NK-92 (cell line): ENCODE measurements around the gene STARD13.

Experiments used
- DNase-seq: peaks from one replicate; lab custom pipeline; 2025; ENCODE audit not compliant: unreplicated experiment; lab: John Stamatoyannopoulos, UW

The STARD13 gene

DNA sequence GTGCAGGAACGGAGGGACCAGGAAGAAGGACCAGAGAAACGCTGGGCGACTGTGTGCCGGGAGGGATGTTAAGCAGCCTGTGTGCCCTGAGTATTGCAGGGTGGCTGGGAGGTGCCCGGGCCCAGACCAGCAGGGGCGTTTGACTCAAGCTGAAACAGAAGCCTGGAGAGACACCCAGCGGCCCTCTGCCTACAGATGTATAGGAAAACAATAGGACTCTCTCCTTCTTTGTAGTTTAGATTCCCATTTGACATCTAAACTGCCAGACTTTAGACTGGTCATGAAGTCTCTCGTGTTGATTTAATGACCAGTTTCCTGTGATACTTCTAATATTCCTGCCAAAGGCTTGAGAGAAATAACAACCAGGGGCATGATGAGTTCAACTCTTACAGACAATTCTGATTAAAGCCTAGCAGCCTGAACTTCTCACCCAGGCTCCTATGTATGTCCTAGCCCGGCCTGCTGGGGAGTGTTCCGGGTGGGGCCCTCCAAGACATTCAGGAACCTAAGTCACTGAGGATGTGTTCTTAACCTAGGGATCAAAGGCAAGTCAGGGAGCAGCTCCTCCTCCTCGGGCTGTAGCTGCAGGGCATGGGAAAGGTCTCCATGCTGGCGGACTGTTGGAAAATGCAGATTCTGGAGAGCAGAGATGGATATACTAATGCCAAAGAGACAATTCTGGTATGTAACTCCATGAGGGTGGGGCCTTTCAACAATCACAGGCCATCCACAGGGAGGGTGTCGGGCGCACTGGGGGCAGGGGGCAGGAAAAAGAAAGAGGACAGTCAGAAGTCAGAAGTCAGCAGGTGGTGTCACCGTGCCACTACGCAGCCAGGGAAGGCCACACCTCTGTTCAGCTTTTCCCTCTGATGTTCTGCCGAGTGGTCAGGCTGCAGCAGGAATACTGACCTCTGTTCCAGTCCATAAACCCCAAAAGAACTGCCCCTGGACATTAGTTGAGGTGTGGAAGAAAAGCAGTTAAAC is 131.8 kb downstream of the STARD13 start:
- DNase-seq: no peak

DNA sequence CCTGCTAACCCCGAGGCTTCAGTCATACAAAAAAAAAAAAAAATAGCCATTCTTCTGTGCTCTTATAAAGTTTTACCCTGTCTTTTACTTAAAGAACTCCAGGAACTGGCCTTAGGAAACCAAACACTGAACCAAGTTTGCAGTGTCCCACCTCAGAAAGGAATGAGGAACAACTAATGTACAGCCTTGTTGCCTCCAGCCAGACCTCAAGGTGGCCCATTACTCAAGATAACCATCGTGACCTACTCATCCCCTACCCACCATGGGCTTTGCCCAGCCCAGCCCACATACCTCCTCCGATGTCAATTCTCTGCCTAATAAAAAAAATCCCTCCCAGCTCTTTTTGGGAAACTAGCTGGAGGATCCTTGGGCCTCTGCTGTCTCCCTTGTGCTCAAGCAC is 133.2 kb downstream of the STARD13 start:
- DNase-seq: no peak

DNA sequence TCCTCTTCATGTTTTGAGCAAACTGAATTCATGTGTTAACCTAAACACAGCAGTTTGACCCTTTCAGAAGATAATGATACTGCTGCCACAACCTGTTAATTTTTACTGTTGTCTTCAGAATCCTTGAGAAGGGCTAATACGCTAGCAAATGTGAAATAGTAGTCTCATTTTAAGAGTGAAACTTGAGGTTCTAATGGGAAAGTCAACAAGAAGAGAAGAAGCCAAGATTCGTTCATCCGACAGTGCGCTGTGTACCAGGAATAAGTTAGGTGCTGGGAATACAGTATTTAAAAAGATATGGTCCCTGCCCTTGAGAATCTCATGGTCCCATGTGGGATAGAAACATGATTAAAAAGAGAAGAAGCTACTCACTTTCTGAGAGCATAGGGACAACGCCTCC is 134.9 kb downstream of the STARD13 start:
- DNase-seq: no peak

DNA sequence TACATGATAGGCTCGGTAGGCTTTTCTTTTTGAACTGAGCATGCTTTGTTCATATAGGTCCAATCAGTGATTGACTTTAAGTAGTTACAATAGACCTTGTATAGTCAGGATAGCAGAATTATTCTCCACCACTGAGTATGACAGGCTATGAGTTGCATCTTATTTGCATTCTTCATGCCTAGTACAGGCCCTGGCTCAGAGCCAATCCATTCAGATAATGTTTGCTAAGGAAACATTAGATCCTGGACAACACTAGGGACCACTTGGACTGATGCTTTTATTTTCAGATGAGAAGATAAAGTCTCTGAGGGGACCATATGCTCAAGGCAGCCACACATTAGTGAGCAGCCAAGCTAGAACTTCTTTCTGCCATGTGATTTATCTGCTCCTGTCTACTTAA is 135.4 kb downstream of the STARD13 start:
- no peak for DNase-seq

DNA sequence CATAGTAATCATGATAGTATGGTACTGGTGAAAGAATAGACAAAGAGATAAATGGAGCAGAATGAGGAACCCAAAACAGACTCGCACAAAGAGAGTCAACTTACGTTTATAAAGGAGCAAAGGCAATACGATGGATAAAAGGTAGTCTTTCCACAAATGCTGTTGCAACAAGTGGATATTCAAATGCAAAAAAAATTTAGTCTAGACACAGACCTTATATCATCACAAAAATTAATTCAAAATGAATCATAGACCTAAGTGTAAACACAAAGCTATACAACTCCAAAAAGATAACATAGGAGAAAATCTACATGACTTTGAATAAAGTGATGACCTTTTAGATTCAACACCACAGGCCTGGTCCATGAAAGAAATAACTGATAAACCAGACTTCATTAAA is 137.7 kb downstream of the STARD13 start:
- no peak for DNase-seq

DNA sequence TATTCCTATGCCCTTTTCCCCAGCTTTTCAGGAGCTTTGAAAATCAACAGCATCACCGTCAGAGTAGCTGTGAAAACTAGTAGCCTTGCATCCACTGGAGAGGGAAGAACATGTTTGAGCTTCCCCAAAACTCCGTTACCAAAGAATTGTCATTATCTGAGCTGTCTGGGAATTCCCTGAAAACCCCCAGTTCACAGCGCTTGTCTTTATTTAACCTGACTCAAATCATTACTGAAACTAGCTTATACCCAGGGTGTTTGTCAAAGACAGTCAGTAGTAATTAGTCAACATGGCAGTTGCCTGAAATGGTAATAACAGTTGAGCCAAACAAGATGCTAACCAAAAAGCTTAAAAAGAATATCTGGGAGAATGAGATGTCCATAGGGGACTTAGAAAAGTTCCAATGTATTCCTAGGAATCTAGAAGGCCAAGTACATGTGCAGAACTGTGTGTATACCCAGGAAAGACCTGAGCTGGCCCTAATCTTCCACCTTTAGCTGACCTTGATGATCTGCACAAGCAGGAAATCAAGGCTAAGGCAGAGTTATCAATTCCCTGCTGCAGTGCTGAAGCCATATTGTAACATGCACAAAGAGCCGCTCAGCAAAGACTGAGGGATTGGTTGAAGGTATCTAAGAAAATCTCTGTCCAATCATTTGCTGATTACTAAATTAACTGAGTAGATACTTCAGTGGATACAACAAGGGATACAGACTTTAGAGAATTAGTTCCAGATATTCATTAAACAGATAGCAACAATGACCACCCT is 138.5 kb downstream of the STARD13 start:
- no peak for DNase-seq

DNA sequence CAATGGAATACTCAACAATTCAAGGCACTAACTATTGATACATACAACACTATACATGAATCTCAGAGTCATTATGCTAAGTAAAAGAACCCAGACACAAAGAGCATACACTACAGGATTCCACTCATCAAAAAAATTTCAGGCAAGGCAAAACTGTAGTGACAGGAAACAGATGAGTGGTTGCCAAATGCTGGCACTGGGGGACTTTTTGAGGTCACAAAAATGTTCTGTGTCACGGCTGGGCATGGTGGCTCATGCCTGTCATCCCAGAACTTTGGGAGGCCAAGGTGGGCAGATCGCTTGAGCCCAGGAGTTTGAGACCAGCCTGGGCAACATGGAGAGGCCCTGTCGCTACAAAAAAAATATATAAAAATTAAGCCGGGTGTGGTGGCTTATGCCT is 139.9 kb downstream of the STARD13 start:
- DNase-seq: no peak

DNA sequence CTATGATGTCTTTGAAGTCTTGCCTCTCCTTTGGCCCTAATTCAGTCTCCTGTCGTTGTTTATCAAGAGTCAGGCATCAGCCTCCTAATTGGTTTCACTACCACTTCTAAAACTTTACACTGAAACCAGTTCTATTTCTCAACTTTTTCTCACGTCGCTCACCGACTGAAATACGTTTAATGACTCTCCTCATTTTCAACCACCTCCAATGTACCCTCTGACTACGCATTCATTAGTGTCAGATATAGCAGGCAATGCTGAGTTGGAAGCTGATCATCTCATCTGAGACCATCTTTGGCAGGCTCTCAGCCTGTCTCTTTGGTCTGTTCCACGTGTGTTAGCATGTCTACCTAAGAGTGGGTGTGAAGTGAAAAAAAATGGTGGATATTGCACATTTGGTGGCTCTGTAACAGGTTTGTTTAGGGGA is 141.2 kb downstream of the STARD13 start:
- DNase-seq: no peak

DNA sequence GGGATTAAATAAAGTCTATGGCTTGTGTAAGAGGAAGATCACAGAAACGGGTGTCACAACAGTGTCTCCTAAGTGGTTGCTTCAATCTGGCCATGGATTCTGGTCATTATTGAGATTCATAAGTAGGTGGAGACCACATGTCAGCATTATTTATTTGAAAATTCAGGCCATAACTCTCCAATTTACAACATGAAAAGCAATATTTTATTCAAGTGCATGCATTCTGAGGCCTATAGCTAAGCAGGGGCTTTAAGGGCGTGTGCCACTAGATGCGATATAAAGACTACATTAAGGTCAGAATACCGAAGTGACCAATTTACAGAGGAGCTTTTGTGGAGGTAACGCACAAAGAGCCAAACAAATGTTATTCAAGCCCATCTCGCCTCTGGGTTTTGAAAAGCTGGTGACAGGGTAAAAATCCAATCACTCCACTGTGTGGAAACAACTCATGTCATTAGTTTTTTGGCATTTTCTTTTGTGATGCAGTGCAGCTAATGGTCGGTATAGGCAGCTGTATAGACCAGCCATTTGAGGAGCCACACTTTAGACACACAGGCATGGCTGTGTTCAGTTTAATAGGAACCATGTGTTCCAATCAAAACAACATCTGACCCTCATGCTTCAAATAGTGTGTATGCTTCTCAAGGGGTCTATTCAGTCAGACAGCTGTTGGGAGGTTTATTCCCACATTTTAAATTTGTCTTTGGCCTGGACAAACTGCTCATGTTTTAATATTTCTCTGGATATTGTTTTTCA is 145.6 kb downstream of the STARD13 start:
- no peak for DNase-seq

DNA sequence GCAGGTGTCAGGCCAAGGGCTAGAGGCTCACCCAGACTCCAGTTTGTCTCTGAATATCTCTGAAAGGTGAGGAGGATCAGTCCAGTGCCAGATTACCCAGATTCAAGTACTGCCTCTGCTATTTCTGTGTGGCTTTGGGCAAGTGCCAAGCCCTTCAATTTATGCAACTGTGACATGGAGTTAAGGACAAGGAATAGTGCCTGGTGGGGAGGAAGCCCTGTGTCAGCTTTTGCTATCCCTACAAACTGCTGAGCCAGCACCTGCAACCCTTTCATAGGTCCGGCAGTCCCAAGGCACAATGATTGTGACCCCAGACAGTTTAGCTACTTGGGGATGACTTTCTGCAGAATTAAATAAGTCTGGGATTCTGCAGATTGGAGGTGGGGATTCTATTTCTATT is 146.4 kb downstream of the STARD13 start:
- no peak for DNase-seq

DNA sequence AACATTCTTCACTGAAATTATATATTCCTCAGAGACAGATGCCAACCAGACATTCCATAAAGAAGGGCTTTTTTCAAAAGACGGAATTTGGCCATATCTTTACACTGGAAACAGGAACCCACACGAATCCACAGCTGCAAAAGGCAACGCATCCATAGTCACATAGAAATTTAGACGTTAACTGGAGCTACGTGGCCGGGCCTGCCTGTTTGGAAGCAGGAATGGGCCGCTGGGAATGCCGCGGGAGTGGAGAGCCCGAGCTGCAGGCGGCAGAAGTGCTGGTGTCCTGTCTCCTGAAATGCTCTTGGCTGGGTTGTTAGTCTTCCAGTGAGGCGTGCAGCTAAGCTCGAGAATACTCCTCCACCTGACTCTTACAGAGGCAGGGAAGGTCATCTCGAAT is 147.1 kb downstream of the STARD13 start:
- DNase-seq: no peak

DNA sequence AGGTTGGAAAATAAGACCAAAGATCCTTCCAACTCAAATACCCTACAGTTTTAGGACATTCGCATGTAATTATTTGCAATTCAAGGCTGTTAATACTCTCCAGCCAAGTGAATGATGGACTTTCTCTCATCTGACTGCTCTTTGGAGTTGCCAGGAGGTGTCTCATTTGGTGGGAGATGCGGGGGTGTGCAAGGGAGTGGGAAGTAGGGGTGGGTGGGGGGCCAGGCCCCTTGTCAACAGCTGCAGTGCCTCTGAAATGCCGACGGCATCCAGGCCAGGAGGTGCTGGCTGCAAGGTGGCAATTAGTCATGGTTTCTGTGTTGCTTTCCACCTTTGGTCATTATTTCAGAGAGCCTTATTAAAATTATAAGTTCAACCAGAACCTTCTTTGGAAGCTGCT is 147.8 kb downstream of the STARD13 start:
- no peak for DNase-seq

DNA sequence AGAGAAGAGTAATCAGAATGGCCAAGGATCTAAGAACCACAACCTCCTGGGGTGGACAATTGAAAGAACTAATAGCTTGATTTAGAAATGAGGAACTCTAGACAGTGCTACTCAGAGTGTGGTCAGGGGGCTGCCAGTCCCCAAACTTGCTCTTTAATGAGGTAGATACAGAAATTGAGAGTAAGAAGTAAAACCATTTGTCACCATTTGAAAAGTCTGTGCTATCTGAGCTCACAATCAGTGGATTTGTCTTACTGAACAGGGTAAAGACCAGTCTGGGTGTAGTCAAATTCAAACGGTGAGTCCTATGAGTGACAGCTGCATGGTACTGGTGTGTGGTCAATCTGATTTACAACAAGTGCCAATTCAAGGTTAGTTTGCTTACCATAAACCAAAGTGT is 150.5 kb downstream of the STARD13 start:
- no peak for DNase-seq

DNA sequence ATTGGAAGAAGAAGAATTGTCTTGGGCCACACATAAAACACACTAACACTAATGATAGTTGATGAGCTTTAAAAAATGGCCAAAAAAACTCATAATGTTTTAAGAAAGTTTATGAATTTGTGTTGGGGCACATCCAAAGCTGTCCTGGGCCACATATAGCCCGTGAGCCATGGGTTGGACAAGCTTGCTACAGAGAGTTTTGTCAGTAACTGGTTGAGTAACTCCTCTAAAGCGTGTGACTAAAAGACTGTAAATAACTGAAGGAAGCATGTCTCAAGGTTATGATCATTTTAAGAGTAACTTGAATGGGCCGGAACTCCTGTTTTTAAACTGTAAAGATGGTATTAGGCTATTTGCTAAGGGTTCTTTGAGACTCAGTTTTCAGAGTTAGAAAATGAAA is 151.3 kb downstream of the STARD13 start:
- DNase-seq: no peak

DNA sequence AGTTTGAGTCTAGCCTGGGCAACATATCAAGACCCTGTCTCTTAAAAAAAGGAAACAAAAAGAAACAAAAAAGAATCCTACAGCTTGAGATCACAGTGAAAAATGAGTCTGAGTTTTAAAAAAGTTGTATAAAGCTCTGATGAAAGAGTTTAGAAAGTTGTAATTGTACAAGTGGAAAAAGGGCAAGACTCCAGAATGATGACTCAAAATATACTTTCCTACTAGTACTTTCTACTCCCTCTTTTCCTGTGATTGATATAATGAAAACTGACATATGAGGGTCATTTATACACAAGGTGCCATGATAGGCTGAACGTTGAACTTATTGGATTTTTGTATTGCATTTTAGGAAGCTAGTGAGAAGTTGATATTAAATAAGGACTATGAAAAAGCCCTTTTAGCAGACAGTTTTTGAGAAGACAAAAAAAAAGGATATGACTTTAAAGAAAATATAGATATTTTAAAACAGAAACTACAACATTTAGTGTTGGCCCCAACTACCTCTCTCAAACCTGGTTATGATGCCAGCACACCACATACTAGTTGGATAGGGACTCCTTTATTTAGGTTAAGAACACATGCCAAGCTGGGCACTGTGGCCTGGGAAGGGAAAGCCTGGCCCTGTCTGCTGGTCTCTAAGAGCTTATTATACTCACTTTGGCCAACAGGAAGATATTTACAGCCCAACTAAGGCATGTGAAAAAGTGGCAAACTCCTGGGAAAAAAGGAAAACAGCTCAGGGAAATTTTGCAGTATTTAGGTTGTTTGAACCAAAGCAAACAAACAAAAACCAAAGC is 152.7 kb downstream of the STARD13 start:
- DNase-seq: no peak

DNA sequence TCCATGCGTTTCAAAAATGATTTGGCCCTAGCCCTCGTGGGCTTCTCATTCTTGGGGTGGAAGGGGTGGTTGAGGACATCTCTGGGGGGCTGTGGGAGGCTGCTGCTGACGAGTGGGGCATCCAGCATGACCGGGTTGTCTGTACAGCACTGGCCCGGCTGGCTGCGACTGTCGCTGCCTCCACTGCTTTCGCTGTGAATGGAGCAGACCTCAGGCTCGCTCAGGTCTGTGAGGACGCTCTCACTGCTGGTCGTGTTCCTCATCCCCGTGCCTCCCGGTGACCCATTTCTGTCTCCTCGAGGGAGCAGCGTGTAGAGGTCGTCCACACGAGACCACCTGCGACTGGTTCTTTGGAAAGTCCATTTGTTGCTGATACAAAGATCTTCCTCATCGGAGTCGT is 155.7 kb downstream of the STARD13 start:
- DNase-seq: no peak

DNA sequence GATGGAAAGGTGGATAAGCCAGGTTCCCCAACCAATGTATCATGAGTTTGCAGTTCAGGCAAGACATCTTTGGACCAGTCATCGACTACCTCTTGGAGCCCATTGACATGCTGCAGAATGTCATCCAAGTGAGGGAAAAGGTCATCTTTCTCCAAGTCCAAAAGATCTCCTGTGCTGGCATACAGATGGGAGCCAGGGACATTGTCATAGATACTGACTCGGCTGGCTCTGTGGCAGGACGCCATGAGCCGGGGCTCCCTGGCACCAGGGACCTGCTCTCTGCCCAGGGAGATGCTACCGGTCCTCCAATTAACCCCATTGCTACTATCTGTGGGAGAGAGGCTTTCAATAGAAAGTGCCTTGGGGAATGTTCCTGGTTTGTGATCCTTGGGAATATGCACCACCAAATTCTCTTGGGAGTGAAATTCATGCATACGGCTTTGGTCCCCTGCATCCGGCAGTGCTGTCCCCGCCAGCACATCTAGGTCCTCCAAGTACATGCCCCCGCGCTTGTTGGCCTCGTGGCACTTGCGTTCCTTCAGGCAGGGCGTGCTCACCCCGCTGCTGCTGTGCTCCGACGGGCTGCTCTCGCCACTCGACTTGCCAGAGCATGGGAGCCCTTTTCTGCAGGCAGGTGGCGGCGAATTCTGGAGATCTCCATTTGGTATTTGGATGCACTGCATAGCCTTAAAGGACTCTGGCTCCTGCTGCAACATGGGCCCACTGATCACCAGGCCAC is 156.3 kb downstream of the STARD13 start:
- no peak for DNase-seq

DNA sequence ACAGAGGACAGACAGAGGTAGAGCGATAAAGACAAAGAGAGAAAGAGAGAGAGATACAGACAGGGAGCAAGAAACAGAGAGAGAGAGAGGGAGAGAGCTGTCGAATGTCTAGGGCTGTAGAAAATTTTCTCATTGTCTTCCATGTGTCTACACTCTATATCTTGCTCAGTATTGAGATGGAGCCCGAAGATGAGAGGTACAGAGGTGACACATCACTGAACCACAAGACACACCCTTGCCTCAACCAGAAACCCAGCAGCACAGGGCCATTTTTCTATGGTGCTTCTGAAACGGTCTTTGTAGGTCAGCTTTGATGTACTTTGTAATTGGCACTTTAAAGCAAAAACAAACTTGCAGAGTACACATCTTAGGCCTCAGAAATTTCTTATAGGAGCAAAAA is 157.4 kb downstream of the STARD13 start:
- no peak for DNase-seq

DNA sequence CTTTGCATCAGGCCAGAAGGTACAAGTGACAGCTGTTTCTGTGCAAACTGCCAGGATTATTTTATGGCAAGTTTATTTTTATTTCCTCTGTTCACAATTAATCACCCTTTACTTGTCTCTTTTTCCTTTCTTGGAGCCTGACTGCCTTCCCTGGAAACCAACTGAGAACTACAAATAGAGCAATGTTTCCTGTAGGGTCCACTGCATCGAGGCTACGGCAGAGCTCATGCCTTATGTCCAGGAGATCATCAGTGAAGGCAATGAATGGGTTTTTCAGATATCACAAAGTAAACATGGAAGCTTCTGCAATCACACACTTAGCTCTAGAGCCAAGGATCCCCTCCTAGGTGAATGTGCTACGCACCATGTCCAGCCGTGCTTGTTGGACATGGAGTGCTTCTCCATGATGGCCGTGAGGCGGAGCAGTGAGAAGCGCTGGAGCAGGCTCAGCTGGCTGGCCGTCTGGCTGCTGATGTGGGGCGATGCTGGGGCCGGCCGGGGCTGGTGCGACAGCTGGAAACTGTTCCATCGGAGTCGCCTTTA is 158.5 kb downstream of the STARD13 start:
- no peak for DNase-seq
